HepG2 (cell line): ENCODE results near the gene BCL2L1. TPM values are rescaled to one million over a fixed set of nuclear protein-coding genes. Genes with fewer than 3 reads are reported as not detected.

Experiments used
- ATF6 ChIP-seq: sonication (generic); formaldehyde crosslinking; conservative IDR thresholded peaks from 2 replicates; pipeline ENCODE4 v1.4.0; 2020; ENCODE audit warnings: missing genetic modification reagents
- DPF2 ChIP-seq: sonication (generic); formaldehyde crosslinking; IDR thresholded peaks from 2 replicates; pipeline ENCODE4 v1.4.0; 2020; ENCODE audit warnings: mild to moderate bottlenecking, low read depth, missing genetic modification reagents, borderline replicate concordance
- FOXA1 ChIP-seq, 2 experiments: fragments of 450-650 bp in 1 of 2; sonication (generic) in 1 of 2; formaldehyde crosslinking in 1 of 2; IDR thresholded peaks; 2 replicates each; pipeline versions ENCODE4 v1.4.0 to v1.6.1; 2016 to 2020; ENCODE audit warnings: missing genetic modification reagents in 1 of 2
- GTF3A ChIP-seq: sonication (generic); formaldehyde crosslinking; conservative IDR thresholded peaks from 2 replicates; pipeline ENCODE4 v1.4.0; 2020; ENCODE audit warnings: mild to moderate bottlenecking, missing genetic modification reagents
- HMGXB4 ChIP-seq, 2 experiments: sonication (generic) in 1 of 2; formaldehyde crosslinking in 1 of 2; IDR thresholded peaks; 2 replicates each; pipeline versions ENCODE4 v1.4.0 to v1.6.1; 2018 to 2020; ENCODE audit warnings: missing genetic modification reagents in 2 of 2, borderline replicate concordance in 1 of 2, low read depth in 1 of 2, mild to moderate bottlenecking in 1 of 2, missing biosample characterization in 1 of 2
- HNF4G ChIP-seq, 2 experiments: sonication (generic) in 1 of 2; formaldehyde crosslinking in 1 of 2; IDR thresholded peaks; 2 replicates each; pipeline versions ENCODE4 v1.4.0 to v1.6.1; 2011 to 2020; ENCODE audit warnings: borderline replicate concordance in 2 of 2, low read depth in 2 of 2, mild to moderate bottlenecking in 2 of 2, low read length in 1 of 2, missing genetic modification reagents in 1 of 2, moderate library complexity in 1 of 2
- KLF12 ChIP-seq: sonication (generic); formaldehyde crosslinking; IDR thresholded peaks from 2 replicates; pipeline ENCODE4 v1.4.0; 2020; ENCODE audit warnings: missing genetic modification reagents, borderline replicate concordance
- MIER3 ChIP-seq: IDR thresholded peaks from 2 replicates; pipeline ENCODE4 v1.6.1; 2016; ENCODE audit warnings: missing compliant biosample characterization, borderline replicate concordance
- SMARCC2 ChIP-seq: fragments of 450-650 bp; IDR thresholded peaks from 2 replicates; pipeline ENCODE4 v1.6.1; 2017; ENCODE audit warnings: antibody characterized with exemption, mild to moderate bottlenecking
- SOX5 ChIP-seq: IDR thresholded peaks from 2 replicates; pipeline ENCODE4 v1.6.1; 2016; ENCODE audit warnings: borderline replicate concordance
- SOX6 ChIP-seq, 2 experiments: fragments of 450-650 bp in 1 of 2; sonication (generic) in 1 of 2; formaldehyde crosslinking in 1 of 2; IDR thresholded peaks; 2 replicates each; pipeline versions ENCODE4 v1.4.0 to v1.6.1; 2017 to 2020; ENCODE audit warnings: antibody characterized with exemption in 1 of 2, mild to moderate bottlenecking in 1 of 2, missing genetic modification reagents in 1 of 2
- SRY ChIP-seq: sonication (generic); formaldehyde crosslinking; IDR thresholded peaks from 2 replicates; pipeline ENCODE4 v1.8.0; 2022; ENCODE audit warnings: mild to moderate bottlenecking, missing genetic modification reagents
- TP53 ChIP-seq: sonication (generic); formaldehyde crosslinking; conservative IDR thresholded peaks from 2 replicates; pipeline ENCODE4 v1.4.0; 2020; ENCODE audit warnings: missing genetic modification reagents
- XBP1 ChIP-seq: sonication (generic); formaldehyde crosslinking; IDR thresholded peaks from 2 replicates; pipeline ENCODE4 v1.5.0; 2020; ENCODE audit warnings: missing genetic modification reagents
- YY1 ChIP-seq: IDR thresholded peaks from 2 replicates; pipeline ENCODE4 v1.6.1; 2011; ENCODE audit warnings: low read length, low read depth, moderate library complexity, mild to moderate bottlenecking; ENCODE audit not compliant: insufficient read depth, insufficient replicate concordance
- ZNF251 ChIP-seq: sonication (generic); formaldehyde crosslinking; IDR thresholded peaks from 2 replicates; pipeline ENCODE4 v1.9.0; 2021; ENCODE audit warnings: mild to moderate bottlenecking, missing genetic modification reagents
- ZNF274 ChIP-seq: sonication (generic); formaldehyde crosslinking; IDR thresholded peaks from 2 replicates; pipeline ENCODE4 v1.5.1; 2020; ENCODE audit warnings: mild to moderate bottlenecking, missing genetic modification reagents
- ZNF337 ChIP-seq: sonication (generic); formaldehyde crosslinking; IDR thresholded peaks from 2 replicates; pipeline ENCODE4 v1.5.1; 2020; ENCODE audit warnings: missing genetic modification reagents, low read depth, mild to moderate bottlenecking, borderline replicate concordance
- ZNF7 ChIP-seq: IDR thresholded peaks from 2 replicates; pipeline ENCODE4 v1.6.1; 2016; ENCODE audit warnings: missing biosample characterization, missing genetic modification reagents
- ZNF740 ChIP-seq: sonication (generic); formaldehyde crosslinking; IDR thresholded peaks from 2 replicates; pipeline ENCODE4 v1.4.0; 2020; ENCODE audit warnings: missing genetic modification reagents
- ZNF777 ChIP-seq: sonication (generic); formaldehyde crosslinking; IDR thresholded peaks from 2 replicates; pipeline ENCODE4 v1.4.0; 2020; ENCODE audit warnings: missing genetic modification reagents
- ZNF839 ChIP-seq: sonication (generic); formaldehyde crosslinking; IDR thresholded peaks from 2 replicates; pipeline ENCODE4 v1.4.0; 2020; ENCODE audit warnings: missing genetic modification reagents, mild to moderate bottlenecking, borderline replicate concordance
- ZNF878 ChIP-seq: sonication (generic); formaldehyde crosslinking; IDR thresholded peaks from 2 replicates; pipeline ENCODE4 v1.8.1; 2023; ENCODE audit warnings: mild to moderate bottlenecking, missing genetic modification reagents, moderate library complexity
- ZNF883 ChIP-seq: sonication (generic); formaldehyde crosslinking; IDR thresholded peaks from 2 replicates; pipeline ENCODE4 v1.5.1; 2020; ENCODE audit warnings: mild to moderate bottlenecking, missing genetic modification reagents; ENCODE audit errors: not compliant biosample characterization
- polyA plus RNA-seq, 8 experiments: library from polyadenylated mRNA; depleted of rRNA in 3 of 8; stranded (reverse) in 7 of 8; unstranded in 1 of 8; fragments of >200 nt; fragmentation: Illumina TruSeq in 4 of 8; extraction: Trizol in 4 of 8; gene quantifications; 2 replicates each; pipeline versions ENCODE4 v1.2.1 to v1.2.3, GENCODE V29; 2011 to 2016; ENCODE audit warnings: low read depth in 4 of 8, missing spikeins in 1 of 8, mixed read lengths in 1 of 8; ENCODE audit not compliant: insufficient read depth in 1 of 8
- total RNA-seq, 5 experiments: library from RNA; depleted of rRNA; stranded (reverse); fragments of >200 nt; fragmentation: Illumina TruSeq; extraction: Trizol; gene quantifications; 2 replicates each; pipeline ENCODE4 v1.2.3, GENCODE V29; 2016; ENCODE audit warnings: low read depth in 1 of 5

Gene BCL2L1
- total and polyA plus RNA-seq, 2 of the 13 experiments (the other 11 are each of a cell fraction or from before 2014, with no cell fraction given), result 164 to 258 TPM

- peak; percentile 89; the same call in 1 of the 2 replicates for TF ChIP-seq XBP1 (CRISPR knock-in tag)
- TF ChIP-seq FOXA1 (IDR thresholded peaks at IDR 0.05), result peak; percentile 87
- TF ChIP-seq FOXA1 (CRISPR knock-in tag; IDR thresholded peaks at IDR 0.05), result peak; percentile 100
- TF ChIP-seq ZNF777 (CRISPR knock-in tag), result peak; percentile 61
- TF ChIP-seq KLF12 (CRISPR knock-in tag), result peak; percentile 98
- no peak; the same call in 1 of the 2 replicates for TF ChIP-seq ZNF7 (CRISPR knock-in tag)
- peak; percentile 92; the same call in 1 of the 2 replicates for TF ChIP-seq ATF6 (CRISPR knock-in tag)
- peak; percentile 95 for TF ChIP-seq SMARCC2
- TF ChIP-seq HNF4G (IDR thresholded peaks at IDR 0.05; ENCODE audit: borderline replicate concordance, low read depth, low read length), result peak; percentile 99
- peak; percentile 99 for TF ChIP-seq HNF4G (CRISPR knock-in tag; IDR thresholded peaks at IDR 0.05; ENCODE audit: borderline replicate concordance, low read depth)
- peak; percentile 100 for TF ChIP-seq DPF2 (CRISPR knock-in tag)
- no peak; the same call in 1 of the 2 replicates for TF ChIP-seq ZNF839 (CRISPR knock-in tag)
- TF ChIP-seq SRY, result peak; percentile 49; the same call in 1 of the 2 replicates
- TF ChIP-seq YY1, result peak; percentile 65
- peak; percentile 99 for TF ChIP-seq ZNF878 (CRISPR knock-in tag)
- peak; percentile 76 to 93 for TF ChIP-seq HMGXB4 (CRISPR knock-in tag; IDR thresholded peaks at IDR 0.05; ENCODE audit: borderline replicate concordance in 1 of 2, low read depth in 1 of 2)
- TF ChIP-seq MIER3 (CRISPR knock-in tag), result peak; percentile 100
- TF ChIP-seq SOX5 (CRISPR knock-in tag), result peak; percentile 100
- peak; percentile 69 for TF ChIP-seq ZNF883 (CRISPR knock-in tag)
- TF ChIP-seq SOX6 (IDR thresholded peaks at IDR 0.05), result no peak
- TF ChIP-seq SOX6 (CRISPR knock-in tag; IDR thresholded peaks at IDR 0.05), result peak; percentile 100
- TF ChIP-seq ZNF337 (CRISPR knock-in tag), result peak; percentile 85; the same call in 1 of the 2 replicates
- TF ChIP-seq GTF3A (CRISPR knock-in tag), result peak; percentile 95; the same call in 1 of the 2 replicates
- TF ChIP-seq ZNF274 (CRISPR knock-in tag), result peak; percentile 73; the same call in 1 of the 2 replicates
- peak; percentile 93 for TF ChIP-seq TP53 (CRISPR knock-in tag)
- TF ChIP-seq ZNF251 (CRISPR knock-in tag), result no peak
- peak; percentile 100 for TF ChIP-seq ZNF740
These were observed 18.2 kb downstream of the BCL2L1 start (continued) for GRCh38 chr20:31704225-31705119.
